Urothelium cell line (cell line): ENCODE results near the gene TOR4A.

ENCODE experiments used
- DNase-seq: peaks from one replicate; pipeline ENCODE4 v3.0.0; 2011; ENCODE audit warnings: low spot score, mixed read lengths
- FAIRE-seq: peaks from 2 replicates; lab custom pipeline; 2011; peaks lifted over from hg19 to GRCh38; lab: Jason Lieb, UNC

Gene TOR4A

DNA sequence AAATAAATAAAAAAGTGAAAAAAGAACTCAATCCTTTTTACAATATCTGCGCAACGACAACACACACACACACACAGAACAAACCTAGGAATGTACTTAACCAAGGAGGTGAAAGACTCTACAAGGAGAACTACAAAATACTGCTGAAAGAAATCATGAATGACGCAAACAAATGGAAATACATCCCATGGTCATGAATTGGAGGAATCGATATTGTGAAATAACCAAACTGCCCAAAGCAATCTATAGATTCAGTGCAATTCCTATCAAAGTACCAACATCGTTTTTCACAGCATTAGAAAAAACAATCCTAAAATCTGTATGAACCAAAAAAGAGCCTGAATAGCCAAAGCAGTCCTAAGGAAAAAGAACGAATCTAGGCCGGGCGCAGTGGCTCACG lies 54.4 kb downstream of the TOR4A start:
- no peak for FAIRE-seq
- no peak for DNase-seq
